Fibroblast of peridontal ligament (primary cell): ENCODE data around the gene TBC1D13.
A peak's percentile ranks its signal among the peaks of the same experiment; 100 is the strongest.
"Not testable (repeated sequence)": the region's sequence is repeated elsewhere in the genome, so short reads cannot be mapped to it uniquely, and the experiment has no call there.

Experiments
- DNase-seq: peaks from one replicate; pipeline ENCODE4 v3.0.0-alpha.2; 2010; ENCODE audit errors: extremely low read depth

TBC1D13 gene

DNA sequence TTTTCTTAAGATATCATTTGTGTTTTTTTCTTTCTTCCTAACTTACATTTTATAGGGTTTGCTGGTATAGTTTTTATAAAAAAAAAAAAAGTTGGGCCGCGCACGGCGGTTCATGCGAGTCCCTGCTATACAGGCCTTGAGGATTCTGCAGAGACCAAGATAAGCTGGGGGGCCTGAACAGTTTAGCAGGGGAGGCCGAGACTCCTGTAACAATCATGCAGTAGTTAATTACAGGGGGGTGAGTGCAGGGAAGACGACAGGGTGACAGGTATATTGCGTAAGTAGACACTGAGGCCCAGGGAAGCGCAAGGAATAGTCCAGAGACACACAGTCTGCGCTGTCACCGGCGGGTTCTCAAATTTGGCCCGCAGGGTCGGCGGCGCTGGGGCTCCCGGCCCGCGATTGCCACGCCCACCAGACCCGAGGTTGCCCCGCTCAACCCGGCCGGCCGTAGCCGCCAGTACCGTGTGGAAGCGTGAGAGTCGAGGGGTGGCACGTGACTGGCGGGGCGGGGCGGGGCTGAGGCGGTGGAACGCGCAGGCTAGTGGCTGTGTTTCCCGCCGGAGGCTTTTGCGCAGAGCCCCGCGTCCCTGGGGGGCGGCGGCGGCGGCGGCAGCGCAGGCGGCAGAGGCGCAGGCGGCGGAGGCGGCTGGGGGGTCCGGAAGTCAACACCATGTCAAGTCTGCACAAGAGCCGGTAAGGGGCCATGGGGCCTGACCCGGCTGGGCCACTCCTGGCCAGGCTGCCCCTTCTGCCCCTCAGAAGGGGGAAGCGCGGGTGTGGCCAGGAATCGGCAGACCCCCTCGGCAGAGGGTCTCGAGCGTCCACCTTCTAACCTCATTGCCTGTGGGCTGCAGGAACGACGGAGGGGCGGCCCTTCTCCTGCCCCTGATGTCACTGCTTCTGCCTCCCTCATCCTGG, at the start of gene TBC1D13:
Gene TBC1D13, plus strand, starts transcription at position 573 of the 921 bp plus-strand sequence. Its CDS starts 101 bp downstream, at position 674.
- DNase-seq, result peak; percentile 69

GRCh38 chr9:128742401-128742800, 44.7 kb upstream of the TBC1D13 start:
- DNase-seq, result no peak

- no peak for DNase-seq
These were observed 43.6 kb upstream of the TBC1D13 start for GRCh38 chr9:128743421-128743820.

- no peak for DNase-seq
These were observed 39.8 kb upstream of the TBC1D13 start for GRCh38 chr9:128747241-128747640.

GRCh38 chr9:128750926-128751595, 36.0 kb upstream of the TBC1D13 start:
- no peak for DNase-seq

GRCh38 chr9:128753627-128754026, 33.4 kb upstream of the TBC1D13 start:
- DNase-seq, result no peak

GRCh38 chr9:128757602-128758001, 29.5 kb upstream of the TBC1D13 start:
- no peak for DNase-seq

DNA sequence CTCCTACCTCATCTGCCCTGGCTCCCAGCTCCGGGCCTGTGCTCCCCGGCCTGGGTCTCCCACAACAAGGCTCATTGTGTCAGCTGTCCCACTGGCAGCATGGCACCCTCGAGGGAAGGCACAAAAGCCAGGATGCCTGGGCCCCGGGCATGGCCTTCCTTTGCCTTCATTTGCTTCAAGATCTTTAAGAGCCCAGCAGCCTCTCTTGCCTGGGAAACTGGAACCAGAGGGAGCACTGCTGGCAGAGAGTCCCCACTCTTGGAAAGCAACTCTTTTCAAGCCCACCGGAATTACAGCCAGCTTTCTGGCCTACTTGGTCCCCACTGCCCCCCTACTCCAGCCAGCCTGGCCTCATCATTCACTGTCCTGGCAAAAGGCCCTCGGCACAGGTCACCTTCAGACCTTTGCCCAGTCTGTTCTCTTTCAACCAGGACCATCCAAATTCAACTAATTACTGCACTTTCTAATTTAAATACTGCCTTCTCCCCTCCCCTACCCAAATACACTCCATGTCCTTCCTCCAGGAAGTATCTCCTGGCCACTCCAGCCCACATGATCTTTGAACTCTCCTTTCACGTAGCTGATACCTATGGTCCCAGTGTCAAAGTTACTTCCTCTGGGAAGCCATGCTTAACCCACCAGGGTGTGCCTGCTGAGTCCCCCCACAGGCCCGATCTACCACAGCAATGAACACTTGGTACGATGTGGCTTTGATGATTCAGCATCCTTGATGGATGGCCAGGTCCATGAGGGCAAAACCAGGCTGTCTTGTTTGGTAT, 24.2 kb upstream of the TBC1D13 start:
- DNase-seq, result no peak

DNA sequence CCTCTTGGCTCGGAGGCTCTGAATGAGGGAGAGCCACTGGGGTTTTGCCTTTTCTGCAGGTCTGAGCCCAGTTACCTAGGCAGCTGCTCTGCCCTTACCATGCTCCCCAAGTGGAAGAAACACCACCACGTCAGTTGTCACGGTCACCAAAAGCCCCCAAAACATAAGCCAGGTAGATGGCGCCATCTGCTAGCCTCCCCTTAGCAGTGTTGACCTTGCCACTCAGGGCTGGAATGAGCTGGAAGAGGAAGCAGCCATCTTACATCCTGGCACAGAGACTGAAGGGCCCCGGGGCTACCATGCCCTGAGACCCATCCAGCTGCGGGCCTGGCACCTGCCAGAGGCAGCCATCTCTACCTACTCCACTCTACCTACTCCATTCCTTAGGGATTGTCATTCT, 22.7 kb upstream of the TBC1D13 start:
- no peak for DNase-seq

DNA sequence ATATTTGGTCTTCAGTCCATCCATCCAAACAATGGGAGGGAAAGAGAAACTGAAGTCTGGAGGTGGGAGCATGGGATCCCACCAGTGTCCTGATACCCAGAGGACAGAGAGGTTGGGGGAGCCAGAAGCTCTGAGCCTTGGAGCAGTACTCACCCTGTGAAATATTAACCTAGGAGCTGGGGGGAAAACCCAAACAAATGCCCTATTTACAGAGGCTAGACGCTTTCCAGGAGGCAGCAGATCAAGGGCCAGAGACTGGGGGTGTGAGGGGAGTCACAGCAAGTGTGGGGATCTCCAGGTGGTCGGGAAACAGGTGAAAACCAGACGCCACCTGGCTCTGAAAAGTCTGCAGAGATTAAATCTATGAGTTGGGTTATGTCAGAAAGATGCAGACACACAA, 21.6 kb upstream of the TBC1D13 start:
- no peak for DNase-seq

- DNase-seq, result no peak
These were observed 18.4 kb upstream of the TBC1D13 start for GRCh38 chr9:128768606-128769005.

- no peak for DNase-seq
These were observed 16.6 kb upstream of the TBC1D13 start for GRCh38 chr9:128770286-128771030.

DNA sequence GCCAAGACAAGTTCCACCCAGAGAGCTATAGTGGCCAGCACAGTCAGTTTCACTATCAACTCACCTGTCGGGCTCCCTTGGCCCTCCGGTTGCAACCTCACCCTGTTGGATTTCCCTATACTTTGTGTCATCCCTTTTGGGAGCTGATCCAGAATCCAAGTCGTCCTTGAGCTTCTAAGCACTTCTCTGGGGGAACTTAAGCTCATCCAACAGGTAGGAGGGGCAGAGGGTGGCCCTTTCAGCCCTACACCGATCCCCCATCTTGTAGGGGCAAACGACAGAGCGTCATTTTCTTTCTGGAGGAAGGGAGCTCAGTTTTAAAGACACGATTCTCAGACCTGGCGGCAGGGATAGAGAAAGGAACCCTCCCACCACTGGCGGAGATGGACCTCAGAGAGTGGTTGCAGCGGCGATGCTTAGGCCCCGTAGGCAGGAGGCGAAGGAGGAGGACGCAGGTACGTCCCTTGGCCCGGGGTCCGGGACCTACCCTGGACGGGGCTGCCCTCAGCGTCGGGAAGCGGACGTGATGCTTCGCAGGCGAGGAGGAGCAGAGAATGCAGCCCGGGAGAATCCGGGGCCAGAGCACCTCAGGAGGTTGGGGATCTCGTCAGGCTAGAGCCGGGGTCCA, 15.8 kb upstream of the TBC1D13 start:
- peak; percentile 9 for DNase-seq

- DNase-seq, result peak; percentile 79
These were observed 15.1 kb upstream of the TBC1D13 start, which contains the start of gene ZER1 for GRCh38 chr9:128771745-128772519. TSS of gene ZER1 (minus strand) at chr9:128771927. CDS start at chr9:128755565, 16,362 bp downstream.

DNA sequence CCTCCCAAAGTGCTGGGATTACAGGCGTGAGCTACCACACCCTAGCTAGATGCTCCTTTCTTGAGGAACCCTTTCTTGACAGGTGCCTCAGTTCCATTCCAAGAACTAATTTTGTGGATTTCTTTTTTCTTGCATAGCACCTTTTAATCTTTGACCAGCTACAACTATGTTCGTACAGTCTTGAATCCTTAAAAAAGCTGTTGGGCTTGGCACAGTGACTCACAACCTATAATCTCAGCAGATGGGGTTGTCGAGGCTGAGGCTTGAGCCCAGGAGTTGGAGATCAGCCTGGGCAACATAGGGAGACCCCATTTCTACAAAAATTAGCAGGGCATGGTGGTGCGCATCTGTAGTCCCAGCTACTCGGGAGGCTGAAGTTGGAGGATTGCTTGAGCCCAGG, 14.0 kb upstream of the TBC1D13 start:
- DNase-seq, result no peak

- no peak for DNase-seq
These were observed 12.2 kb upstream of the TBC1D13 start for GRCh38 chr9:128774804-128775203.

- not testable (repeated sequence) for DNase-seq
These were observed 7.0 kb upstream of the TBC1D13 start for GRCh38 chr9:128780093-128780492.

DNA sequence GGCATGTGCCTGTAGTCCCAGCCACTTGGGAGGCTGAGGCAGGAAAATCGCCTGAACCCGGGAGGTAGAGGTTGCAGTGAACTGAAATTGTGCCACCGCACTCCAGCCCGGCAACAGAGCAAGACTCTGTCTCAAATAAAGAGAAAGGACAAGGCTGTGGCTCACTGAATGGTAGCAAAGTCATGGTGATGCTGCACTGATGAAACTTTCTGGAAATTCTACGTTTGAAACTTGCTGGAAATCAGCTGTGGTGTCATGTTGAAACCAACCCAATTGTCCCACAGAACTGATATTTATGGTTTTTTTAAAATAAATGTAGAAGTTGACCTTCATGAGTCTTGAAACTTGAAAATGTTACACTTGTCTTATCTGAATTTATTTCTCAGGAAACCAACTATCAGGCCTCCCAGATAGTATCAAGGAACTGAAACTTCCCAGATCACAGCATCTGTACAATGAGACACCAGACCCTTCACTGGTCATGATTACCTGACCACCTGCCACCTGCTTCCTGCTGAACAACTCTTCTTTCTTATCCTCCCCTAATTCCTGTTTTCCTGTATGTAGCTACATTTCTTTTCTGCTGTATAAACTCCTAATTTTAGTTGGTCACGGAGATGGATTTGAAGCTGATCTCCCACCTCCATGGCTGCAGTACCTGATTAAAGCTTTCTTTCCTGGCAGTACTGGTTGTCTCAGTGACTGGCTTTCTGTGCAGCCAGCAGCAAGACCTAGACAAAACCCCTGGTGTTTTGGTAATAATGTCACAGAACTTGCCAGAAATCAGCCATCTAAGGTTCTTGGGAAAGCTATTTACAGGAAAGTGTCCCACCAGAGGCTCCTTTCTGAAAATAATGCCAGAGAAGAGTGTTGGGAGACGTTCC, 5.6 kb upstream of the TBC1D13 start:
- DNase-seq, result no peak

DNA sequence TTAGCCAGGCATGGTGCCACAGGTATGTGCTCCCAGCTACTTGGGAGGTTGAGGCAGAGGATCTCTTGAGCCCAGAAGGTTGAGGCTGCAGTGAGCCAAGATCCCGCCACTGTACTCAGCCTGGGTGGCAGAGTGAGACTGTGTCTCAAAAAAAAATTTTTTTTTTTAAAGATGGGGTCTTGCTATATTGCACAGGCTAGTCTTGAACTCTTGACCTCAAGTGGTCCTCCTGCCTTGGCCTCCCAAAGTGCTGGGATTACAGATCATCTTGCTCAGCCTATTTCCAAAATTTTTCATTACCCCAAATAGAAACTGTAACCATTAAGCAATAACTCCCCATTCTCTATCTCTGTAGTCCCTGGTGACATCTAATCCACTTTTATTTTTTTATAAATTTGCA, 4.4 kb upstream of the TBC1D13 start:
- no peak for DNase-seq
